Stomach (tissue), 9 donors: ENCODE measurements around the gene NPPC. TPM values are rescaled to one million over a fixed set of nuclear protein-coding genes. Genes with fewer than 3 reads are reported as not detected.
"Not testable (repeated sequence)": the region's sequence is repeated elsewhere in the genome, so short reads cannot be mapped to it uniquely, and the experiment has no call there.

ENCODE experiments used
- DNase-seq, 2 donors: peaks; one replicate each; pipeline versions ENCODE4 v3.0.0 to v3.0.0-alpha.2; 2013 to 2019
- H3K27ac ChIP-seq, 5 donors: fragments of 200-600 bp in 4 of 5; sonication (generic) in 4 of 5; one replicate each; pipeline ENCODE4 v1.5.1; 2013 to 2019; ENCODE audit warnings: mild to moderate bottlenecking in 1 of 5, moderate library complexity in 1 of 5
- H3K27me3 ChIP-seq, 3 donors: fragments of 200-600 bp; sonication (generic); one replicate each; pipeline ENCODE4 v1.5.1; 2017 to 2019; ENCODE audit warnings: mixed run types in 1 of 3
- H3K36me3 ChIP-seq, 4 donors: fragments of 200-600 bp; sonication (generic); 1 replicate in 3 of 4; 2 replicates in 1 of 4; pipeline ENCODE4 v1.5.1; 2016 to 2019
- H3K4me1 ChIP-seq, 4 donors: fragments of 200-600 bp; sonication (generic); one replicate each; pipeline ENCODE4 v1.5.1; 2016 to 2019
- H3K4me3 ChIP-seq, 4 donors: fragments of 200-600 bp; sonication (generic) in 3 of 4; one replicate each; pipeline ENCODE4 v1.5.1; 2016 to 2019; ENCODE audit warnings: mild to moderate bottlenecking in 1 of 4
- H3K9me3 ChIP-seq, 4 donors: fragments of 200-600 bp; sonication (generic); one replicate each; pipeline ENCODE4 v1.5.1; 2016 to 2019
- CTCF ChIP-seq, 7 experiments: fragments of 450-650 bp in 4 of 7; fragments of 200-600 bp in 3 of 7; sonication (generic) in 3 of 7; IDR thresholded peaks; one replicate each; pipeline ENCODE4 v1.5.1; 2016 to 2019; ENCODE audit warnings: antibody characterized with exemption in 7 of 7, control low read depth in 2 of 7, mild to moderate bottlenecking in 1 of 7
- EP300 ChIP-seq: sonication (generic); formaldehyde crosslinking; IDR thresholded peaks from one replicate; pipeline ENCODE4 v1.6.1; 2017; ENCODE audit warnings: antibody characterized with exemption
- POLR2A ChIP-seq, 4 donors: fragments of 450-650 bp; IDR thresholded peaks; one replicate each; pipeline ENCODE4 v1.6.1; 2016; ENCODE audit warnings: antibody characterized with exemption in 4 of 4, control low read depth in 2 of 4, mild to moderate bottlenecking in 1 of 4, moderate library complexity in 1 of 4
- POLR2AphosphoS5 ChIP-seq, 3 donors: sonication (generic); formaldehyde crosslinking; IDR thresholded peaks; one replicate each; pipeline ENCODE4 v1.6.1; 2016; ENCODE audit warnings: antibody characterized with exemption in 3 of 3
- WGBS, 5 donors: extraction: QIAGEN DNeasy Blood & Tissue Kit in 3 of 5; methylation state at CpG; one replicate each; pipeline versions ENCODE4 v1.1.5 to v1.1.7; 2013 to 2018; 5-methylcytosine and 5-hydroxymethylcytosine counted together
- intact Hi-C: fragments of 100-400 bp; cut with DNase I; formaldehyde crosslinking; loops from one replicate; pipeline ENCODE4 v1.15.1; 2023; ENCODE audit warnings: low total_unique reads
- polyA plus RNA-seq, 3 donors: library from polyadenylated mRNA; stranded (reverse); fragments of 200-250 nt; gene quantifications; one replicate each; pipeline ENCODE4 v1.2.3, GENCODE V29; 2013
- total RNA-seq, 5 donors: library from RNA; depleted of rRNA; stranded (reverse); fragments of >200 nt; gene quantifications; one replicate each; pipeline versions ENCODE4 v1.1.0 to v1.2.3, GENCODE V29; 2014 to 2016
- donor health status: healthy with polysubstance abuse.
- donor health status: Bipolar disorder and iron deficiency.
- donor health status: healthy.

NPPC gene
- total and polyA plus RNA-seq, 8 donors, result 2.9 to 4.0 TPM; not detected in 6

DNA sequence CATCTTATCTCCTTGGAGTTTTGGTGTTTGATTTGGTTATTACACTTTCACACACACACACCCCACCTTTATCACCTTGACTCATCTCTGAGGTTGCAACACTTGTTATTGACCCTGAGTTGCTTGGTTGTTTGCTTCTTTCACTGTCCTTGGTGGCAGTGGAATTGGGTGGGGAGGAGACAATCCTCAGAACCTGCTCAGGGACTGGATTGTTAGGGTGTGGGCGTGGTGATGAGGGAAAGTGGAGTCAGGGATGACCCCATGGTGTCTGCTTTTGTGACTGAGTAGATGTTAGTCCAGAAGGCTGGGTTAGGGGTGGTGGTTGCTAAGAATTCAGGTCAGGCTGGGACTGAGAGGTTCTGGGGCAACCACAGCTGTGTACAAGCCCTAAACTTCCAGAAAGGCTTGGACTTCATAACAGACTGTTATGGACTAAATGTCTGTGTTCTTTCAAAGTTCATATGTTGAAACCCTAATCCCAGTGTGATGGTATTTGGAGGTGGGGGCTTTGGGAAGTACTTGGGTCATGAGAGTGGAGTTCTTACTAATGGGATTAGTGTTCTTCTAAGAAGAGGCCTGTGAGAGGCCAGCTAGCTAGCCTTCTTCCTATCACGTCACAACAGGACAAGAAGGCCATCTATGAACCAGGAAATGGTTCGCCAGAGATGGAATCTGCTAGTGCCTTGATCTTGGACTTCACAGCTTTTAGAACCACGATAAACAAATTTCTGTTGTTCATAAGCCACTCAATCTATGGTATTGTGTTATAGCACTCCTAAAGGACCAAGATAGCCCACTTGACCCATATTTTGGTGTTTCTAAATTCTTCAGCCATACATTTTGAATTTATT, 31.9 kb upstream of the NPPC start:
- TF ChIP-seq EP300 (no peak), POLR2A (IDR thresholded peaks at IDR 0.05) (no peak), POLR2AphosphoS5 (IDR thresholded peaks at IDR 0.05) (no peak), CTCF (IDR thresholded peaks at IDR 0.05) (no peak)
- Histone ChIP-seq H3K36me3 (no peaks in the 10 kb centered on the region), H3K27me3 (peaks cover 0 to 7% (median 0%) of the 10 kb centered on the region in 3 donors), H3K4me1 (peaks cover 6 to 23% (median 18%) of the 10 kb centered on the region in 4 donors), H3K4me3 (no peak overlapping the region), H3K9me3 (no peaks in the 10 kb centered on the region), H3K27ac (peak overlapping the region in 1 of 5 donors; percentile 25)
- whole genome bisulfite sequencing, 5 donors, result 62 to 86% (median 82%) methylated on average over 4 of the region's 4 CpGs
- no peak for DNase-seq
- intact Hi-C loops, result no loop called here

DNA sequence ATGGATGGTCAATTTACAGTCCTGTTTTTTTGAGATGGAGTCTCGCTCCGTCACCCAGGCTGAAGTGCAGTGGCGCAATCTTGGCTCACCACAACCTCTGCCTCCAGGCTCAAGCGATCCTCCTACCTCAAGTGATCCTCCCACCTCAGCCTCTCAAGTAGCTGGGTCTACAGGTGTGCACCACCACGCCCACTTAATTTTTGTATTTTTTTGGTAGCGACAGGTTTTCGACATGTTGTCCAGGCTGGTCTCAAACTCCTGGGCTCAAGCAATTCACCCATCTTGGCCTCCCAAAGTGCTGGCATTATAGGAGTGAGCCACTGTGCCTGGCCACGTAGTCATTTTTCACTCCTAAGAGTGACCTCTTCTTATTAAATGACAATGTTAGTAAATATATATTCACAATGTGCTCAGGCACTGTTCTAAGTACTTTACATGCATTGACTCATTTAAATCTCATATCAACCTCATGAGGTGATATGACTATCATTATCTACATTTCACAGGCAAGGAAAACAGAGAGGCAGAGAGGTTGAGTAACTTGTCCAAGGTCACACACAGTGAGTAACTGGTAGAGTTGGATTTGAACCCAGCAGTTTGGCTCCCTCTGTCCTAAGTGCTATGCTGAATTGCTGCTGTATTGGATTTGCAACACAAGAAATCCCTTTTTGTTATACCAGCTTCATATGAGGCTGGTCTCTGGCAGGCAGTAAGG, 29.7 kb upstream of the NPPC start:
- Histone ChIP-seq H3K27ac (peak overlapping the region in 1 of 5 donors; percentile 35), H3K36me3 (no peaks in the 10 kb centered on the region), H3K4me3 (no peak overlapping the region), H3K9me3 (peaks cover 0 to 5% (median 0%) of the 10 kb centered on the region in 4 donors), H3K4me1 (peaks cover 0 to 9% (median 5%) of the 10 kb centered on the region in 4 donors), H3K27me3 (peaks cover 0 to 7% (median 0%) of the 10 kb centered on the region in 3 donors)
- WGBS, 5 donors, result 89 to 94% (median 92%) methylated on average over 8 of the region's 8 CpGs
- TF ChIP-seq EP300 (no peak), POLR2AphosphoS5 (IDR thresholded peaks at IDR 0.05) (peak in 1 of 3 donors; percentile 25), POLR2A (IDR thresholded peaks at IDR 0.05) (no peak)
- intact Hi-C loops, result no loop called here
- no peak for DNase-seq

DNA sequence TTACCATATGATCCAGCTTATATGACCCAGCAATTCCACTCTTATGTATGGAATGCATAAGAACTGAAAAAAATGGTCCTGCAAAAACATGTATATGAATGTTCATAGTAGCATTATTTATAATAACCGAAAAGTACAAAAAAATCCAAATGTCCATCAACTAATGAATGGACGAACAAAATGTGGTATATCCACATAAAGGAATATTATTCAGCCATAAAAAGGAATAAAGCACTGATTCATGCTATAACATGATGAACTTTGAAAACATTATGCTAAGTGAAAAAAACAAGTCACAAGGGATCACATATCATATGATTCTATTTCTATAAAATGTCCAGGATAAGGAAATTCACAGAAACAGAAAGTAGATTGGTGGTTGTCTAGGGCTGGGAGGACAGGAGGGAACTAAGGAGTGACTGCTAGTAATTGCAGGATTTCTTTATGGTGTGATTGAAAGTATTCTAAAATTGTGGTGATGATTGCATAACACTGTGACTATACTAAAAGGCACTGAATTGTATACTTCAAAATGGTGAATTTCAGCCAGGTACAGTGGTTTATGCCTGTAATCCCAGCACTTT, 25.3 kb upstream of the NPPC start:
- intact Hi-C loops, result no loop called here
- H3K27me3 ChIP-seq, result peaks cover 0 to 7% (median 0%) of the 10 kb centered on the region in 3 donors
- DNase-seq, result no peak
- no peaks in the 10 kb centered on the region for H3K36me3 ChIP-seq
- 86 to 96% (median 94%) methylated on average over 2 of the region's 2 CpGs for WGBS, 5 donors
- no peak overlapping the region for H3K4me3 ChIP-seq
- peaks cover 0 to 4% (median 0%) of the 10 kb centered on the region in 4 donors for H3K4me1 ChIP-seq
- H3K27ac ChIP-seq, result no peak overlapping the region
- TF ChIP-seq EP300, result no peak
- no peak for TF ChIP-seq POLR2AphosphoS5 (IDR thresholded peaks at IDR 0.05)
- TF ChIP-seq POLR2A (IDR thresholded peaks at IDR 0.05), result no peak
- TF ChIP-seq CTCF (IDR thresholded peaks at IDR 0.05), result no peak
- H3K9me3 ChIP-seq, result peaks cover 0 to 5% (median 0%) of the 10 kb centered on the region in 4 donors

GRCh38 chr2:231947694-231948093, 21.5 kb upstream of the NPPC start:
- Histone ChIP-seq H3K27ac (no peak overlapping the region), H3K9me3 (peaks cover 0 to 5% (median 0%) of the 10 kb centered on the region in 4 donors), H3K4me3 (no peak overlapping the region), H3K4me1 (no peaks in the 10 kb centered on the region), H3K27me3 (peaks cover 0 to 7% (median 0%) of the 10 kb centered on the region in 3 donors), H3K36me3 (no peaks in the 10 kb centered on the region)
- intact Hi-C loops, result no loop called here
- 87 to 92% (median 91%) methylated on average over 7 of the region's 7 CpGs for WGBS, 5 donors
- TF ChIP-seq CTCF (IDR thresholded peaks at IDR 0.05), result no peak
- TF ChIP-seq POLR2AphosphoS5 (IDR thresholded peaks at IDR 0.05), result no peak
- DNase-seq, result no peak

GRCh38 chr2:231947112-231947511, 20.9 kb upstream of the NPPC start:
- H3K36me3 ChIP-seq, H3K27ac ChIP-seq, DNase-seq, intact Hi-C loops, H3K27me3 ChIP-seq, H3K4me3 ChIP-seq, H3K4me1 ChIP-seq, H3K9me3 ChIP-seq: not testable (repeated sequence)
- 75 to 83% (median 80%) methylated on average over 11 of the region's 11 CpGs for WGBS, 5 donors
